Amniotic epithelial cell (primary cell): ENCODE data around the gene ZNF785.
"Not testable (repeated sequence)": the region's sequence is repeated elsewhere in the genome, so short reads cannot be mapped to it uniquely, and the experiment has no call there.

ENCODE experiments used
- DNase-seq: peaks from one replicate; pipeline ENCODE4 v3.0.0-alpha.2; 2010; ENCODE audit warnings: low read depth

Gene ZNF785

DNA sequence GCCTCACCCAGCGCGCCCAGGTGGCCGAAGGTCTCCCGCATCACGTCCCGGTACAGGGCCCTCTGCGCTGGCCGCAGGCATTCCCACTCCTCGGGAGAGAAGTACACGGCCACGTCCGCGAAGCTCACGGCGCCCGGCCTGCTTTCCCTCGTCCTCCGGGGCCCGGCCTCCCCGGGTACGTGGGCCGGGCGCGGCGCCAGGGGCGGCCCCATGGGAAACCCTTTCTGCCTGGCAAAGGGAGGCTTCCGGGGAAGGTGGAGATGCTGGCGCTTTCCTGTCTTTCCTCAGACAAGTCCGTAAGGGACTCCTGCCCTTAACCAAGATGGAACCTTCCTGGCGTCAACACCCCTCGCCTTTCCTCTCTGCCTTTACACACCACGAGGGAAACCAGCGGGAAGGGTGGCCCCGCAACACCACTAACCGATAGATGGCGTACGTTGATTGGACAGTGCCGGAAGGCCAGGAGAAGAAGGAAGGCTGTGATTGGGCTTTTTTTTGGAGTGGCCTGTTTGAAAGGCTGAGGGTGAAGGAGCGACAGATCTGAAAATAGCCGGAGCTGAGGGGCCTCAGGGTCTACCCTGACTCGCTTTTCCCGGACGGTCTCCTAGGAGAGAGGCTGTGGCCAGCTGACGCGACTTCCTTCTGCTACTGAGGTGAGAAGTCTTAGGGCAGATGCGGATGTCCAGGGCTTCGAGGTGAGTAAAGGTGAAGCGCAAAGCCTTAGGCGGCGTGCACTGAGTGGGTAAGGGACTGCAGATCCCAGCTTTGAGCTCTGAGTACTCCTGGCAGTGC is at the start of gene ZNF785:
ZNF785 (minus strand) TSS at position 298 of the 792 bp plus-strand sequence; CDS start at position 212, 86 bp downstream.
- peak; percentile 100 for DNase-seq

DNA sequence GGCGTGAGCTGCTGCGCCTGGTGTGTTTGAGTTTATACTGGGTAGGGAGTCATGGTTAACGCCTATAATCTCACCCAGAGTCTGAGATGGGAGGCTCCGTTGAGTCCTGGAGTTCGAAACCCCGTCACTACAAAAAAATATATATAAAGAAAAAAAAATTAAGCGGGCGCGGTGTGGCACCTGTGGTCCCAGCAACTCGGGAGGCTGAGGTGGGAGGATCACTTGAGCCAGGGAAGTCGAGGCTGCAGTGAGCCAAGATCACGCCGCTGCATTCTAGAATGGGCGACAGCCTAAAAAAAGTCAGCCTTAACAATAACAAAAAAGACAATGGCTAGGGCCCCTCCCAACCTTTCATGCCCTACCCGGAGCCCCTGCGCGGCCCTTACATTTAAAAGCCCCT is 48.0 kb upstream of the ZNF785 start:
- no peak for DNase-seq

GRCh38 chr16:30632454-30632853 is 47.0 kb upstream of the ZNF785 start:
- not testable (repeated sequence) for DNase-seq

GRCh38 chr16:30628628-30629540 is 43.4 kb upstream of the ZNF785 start:
- peak; percentile 62 for DNase-seq

DNA sequence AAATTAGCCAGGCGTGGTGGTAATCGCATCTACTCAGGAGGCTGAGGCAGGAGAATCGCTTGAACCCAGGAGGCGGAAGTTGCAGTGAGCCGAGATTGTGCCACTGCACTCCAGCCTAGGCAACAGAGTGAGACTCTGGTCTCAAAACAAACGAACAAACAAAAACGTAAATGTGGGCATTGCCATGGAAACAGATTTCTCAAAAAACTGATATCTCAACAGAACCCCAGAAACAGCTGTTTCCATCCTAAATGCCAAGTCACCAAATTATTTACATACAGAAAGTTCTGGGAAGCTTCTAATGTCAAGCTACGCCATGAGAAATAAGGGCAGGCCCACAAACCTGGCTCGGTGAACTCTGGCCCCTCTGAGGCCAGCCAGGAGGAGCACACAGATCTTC is 40.7 kb upstream of the ZNF785 start:
- no peak for DNase-seq

GRCh38 chr16:30623536-30624283 is 38.2 kb upstream of the ZNF785 start:
- no peak for DNase-seq

DNA sequence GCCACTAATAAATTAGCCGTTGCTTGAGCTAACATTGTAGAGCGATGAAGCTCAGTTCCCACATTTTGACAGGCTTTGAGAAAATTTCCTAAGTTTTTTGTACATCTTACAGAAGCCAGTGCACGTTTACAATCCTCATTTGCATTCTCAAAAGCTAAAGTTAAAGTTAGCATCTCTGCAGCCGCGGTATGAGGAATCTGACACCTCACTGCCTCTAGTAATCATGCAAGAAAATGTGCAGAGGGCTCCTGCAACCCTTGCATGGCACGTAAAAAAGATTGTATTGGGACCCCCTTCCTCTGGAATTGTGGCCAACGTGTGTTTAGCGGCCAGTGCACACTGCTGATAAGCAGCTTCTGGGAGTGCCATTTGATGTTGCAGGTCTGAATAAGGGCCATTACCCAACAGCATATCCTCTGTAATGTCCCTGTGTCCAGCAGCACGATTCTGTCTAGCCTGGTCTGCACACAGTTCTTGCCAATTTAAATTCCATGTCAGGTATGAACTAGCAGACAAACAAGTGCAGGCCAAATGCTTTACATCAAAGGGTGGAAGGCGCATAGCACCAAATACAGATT is 37.0 kb upstream of the ZNF785 start:
- no peak for DNase-seq

DNA sequence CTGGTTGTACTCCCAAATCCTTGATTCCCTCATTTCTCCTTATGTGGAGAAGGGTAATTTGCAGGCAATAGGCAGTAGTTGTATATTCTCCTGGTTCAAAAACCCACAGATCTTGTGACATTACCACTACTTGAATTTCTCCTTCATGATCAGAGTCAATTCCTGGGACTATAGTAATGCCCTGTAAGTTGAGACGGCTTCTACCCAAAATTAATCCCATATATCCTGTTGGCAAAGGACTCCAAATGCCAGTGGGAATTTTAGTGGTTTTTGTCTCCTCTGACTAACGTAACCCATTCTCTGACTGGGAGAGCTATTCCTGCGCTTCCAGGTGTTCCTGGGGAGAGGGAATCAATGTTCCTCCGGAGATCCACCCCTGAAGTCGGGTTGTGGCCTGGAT is 36.3 kb upstream of the ZNF785 start:
- no peak for DNase-seq

GRCh38 chr16:30620169-30620568 is 34.7 kb upstream of the ZNF785 start:
- no peak for DNase-seq

DNA sequence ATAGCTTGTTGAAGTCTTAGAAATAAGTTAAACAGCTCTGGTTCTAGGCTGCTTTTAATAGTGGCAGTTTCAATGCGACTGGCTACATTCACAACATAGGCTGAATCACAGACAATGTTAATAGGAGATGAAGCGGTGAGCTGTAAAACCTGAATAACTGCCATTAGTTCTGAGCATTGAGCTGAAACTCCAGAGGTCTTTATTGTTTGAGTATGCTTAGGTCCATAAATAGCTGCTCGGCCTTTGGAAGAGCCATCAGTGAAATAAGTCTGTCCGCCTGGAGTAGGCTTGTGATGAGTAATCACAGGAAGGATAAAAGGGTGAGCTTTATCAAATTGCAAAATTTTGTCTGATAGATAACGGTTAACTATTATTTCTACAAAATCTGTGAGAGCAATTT is 34.1 kb upstream of the ZNF785 start:
- no peak for DNase-seq

DNA sequence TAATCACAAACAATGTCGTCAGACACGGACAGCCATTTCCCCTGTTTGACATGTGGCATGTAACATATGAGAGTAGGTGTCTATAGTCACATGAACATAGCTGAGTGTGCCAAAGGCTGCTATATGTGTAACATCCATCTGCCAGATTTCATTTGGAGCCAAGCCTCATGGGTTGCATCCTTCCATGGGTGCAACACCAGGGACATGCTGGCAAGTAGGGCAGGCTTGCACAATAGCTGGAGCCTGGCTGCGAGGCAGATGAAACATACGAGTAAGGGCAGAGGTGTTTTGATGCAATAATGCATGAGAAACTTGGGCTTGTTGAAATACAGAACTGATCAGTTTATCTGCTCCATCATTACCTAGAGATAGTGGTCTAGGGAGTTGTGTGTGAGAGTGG is 33.7 kb upstream of the ZNF785 start:
- peak; percentile 62 for DNase-seq

DNA sequence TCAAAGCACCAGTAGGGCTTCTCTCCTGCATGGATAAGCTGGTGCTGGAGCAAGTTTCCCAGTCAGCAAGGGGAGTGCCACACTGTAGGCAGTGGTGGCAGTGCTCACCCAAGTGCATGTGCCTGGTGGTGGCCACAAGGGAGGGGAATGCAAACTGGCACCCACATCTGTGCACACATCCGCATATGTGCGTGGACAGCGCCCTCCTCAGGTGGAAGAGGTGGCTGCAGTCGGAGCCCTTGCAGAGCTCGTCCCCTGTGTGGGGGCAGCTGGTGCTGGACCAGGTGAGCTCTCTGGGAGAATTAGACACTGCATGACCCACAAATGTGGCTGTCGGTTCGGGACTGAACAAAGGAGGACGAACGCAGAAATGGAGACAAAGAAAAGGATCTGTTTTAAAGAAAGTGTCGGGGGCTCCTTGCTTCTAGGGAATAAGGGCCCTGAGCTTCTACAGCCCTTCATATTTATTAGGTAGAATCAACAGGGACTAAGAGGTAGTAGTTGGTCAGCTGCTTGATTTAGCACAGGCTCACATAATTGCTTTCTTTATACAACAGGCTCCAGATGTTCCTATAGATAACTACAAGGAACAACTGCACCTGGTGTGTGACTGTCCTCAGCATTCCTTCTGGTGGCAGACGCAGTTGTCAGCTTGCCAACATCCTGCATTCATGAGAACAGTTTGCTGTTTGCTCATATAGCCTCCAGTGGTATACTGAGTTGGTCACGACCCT is 30.0 kb upstream of the ZNF785 start:
- no peak for DNase-seq

DNA sequence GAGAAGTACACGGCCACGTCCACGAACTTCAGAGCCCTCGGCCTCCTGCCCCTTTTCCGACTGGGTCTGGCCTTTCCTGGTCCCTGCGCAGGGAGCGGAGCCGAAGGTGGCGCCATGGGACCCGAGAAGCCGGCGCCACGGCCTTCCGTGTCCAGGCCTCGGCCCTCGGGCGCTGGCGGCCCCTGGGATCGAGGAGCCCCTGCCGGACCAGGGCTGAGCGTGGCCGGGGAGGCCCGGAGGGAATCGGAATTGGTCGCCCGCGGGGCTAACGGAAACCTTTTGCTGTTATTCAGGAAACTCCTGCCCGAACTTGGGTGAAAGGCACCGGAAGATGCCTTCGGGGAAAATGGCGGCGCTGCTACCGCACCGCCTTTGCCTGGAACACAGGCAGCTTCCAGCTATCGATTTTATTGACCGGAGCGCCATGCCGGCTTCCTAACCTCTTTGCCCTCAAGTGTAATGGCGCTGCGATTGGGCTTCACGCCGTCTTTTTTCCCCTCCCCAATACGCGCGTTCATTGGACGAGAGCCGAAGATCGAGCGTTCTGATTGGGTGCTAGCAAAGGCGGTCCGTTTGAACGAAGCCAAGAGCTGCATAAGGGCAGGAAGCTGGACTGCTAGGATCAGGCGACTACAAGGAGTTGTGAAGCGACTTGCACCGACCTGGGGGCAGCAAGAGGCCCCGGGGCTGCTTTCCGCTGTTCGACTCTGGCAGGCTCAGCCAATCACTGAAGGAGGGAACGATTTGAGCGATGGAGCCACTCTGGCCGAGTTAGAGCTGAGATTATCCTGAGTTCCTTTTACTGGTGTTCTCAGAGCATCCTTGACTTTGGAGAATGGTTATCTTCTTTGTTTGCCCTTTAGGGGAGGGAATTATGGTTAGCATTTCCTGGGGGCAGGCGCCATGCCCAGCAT is 24.7 kb upstream of the ZNF785 start, which contains the start of gene ZNF689:
ZNF689 (minus strand) TSS at position 464 of the 914 bp plus-strand sequence; CDS start at position 116, 348 bp downstream.
- DNase-seq: peak; percentile 95

GRCh38 chr16:30609002-30609925 is 23.8 kb upstream of the ZNF785 start:
- peak; percentile 28 for DNase-seq

DNA sequence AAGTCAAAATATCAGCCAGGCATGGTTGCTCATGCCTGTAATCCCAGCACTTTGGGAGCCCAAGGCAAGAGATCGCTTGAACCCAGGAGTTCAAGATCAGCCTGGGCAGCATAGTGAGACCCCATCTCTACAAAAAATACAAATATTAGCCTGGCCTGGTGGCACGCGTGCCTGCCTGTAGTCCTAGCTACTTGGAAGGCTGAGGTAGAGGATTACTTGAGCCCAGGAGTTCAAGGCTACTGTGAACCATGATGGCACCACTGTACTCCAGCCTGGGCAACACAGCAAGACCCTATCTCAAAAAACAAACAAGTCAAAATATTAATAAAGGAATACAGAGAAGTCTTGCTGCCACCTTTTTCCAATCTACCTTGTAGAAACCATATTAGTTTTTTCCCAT is 20.5 kb upstream of the ZNF785 start:
- no peak for DNase-seq

- DNase-seq: no peak
Measured at GRCh38 chr16:30605158-30605557, 19.7 kb upstream of the ZNF785 start.

- DNase-seq: no peak
Measured at GRCh38 chr16:30604316-30604947, 18.9 kb upstream of the ZNF785 start.

- DNase-seq: no peak
Measured at GRCh38 chr16:30603945-30604315, 18.4 kb upstream of the ZNF785 start.
